ENCODE data around the gene SMIM41. TPM values are rescaled to one million over a fixed set of nuclear protein-coding genes. Genes with fewer than 3 reads are reported as not detected.
A peak's percentile ranks its signal among the peaks of the same experiment; 100 is the strongest.

Gene SMIM41
- total and polyA plus RNA-seq, 10 of the 15 experiments (the other 5 are each of a cell fraction or from before 2014, with no cell fraction given): not detected

GRCh38 chr12:52069327-52070184 is 9.9 kb upstream of the SMIM41 start, which contains the start of gene ATG101 (continued):
- TF ChIP-seq ZBTB11 (CRISPR knock-in tag; IDR thresholded peaks at IDR 0.05) (no peak), SIX5 (IDR thresholded peaks at IDR 0.05; ENCODE audit: low read depth, low read length, severe bottlenecking) (peak; percentile 58), MTA2 (IDR thresholded peaks at IDR 0.05; ENCODE audit: low read depth) (peak; percentile 60; the same call in 1 of the 2 replicates), PML (IDR thresholded peaks at IDR 0.05; ENCODE audit: low read length) (peak; percentile 79), PKNOX1 (IDR thresholded peaks at IDR 0.05) (no peak; the same call in 1 of the 2 replicates), NFYA (IDR thresholded peaks at IDR 0.05; ENCODE audit: borderline replicate concordance, low read depth, low read length) (no peak), EZH2 (IDR thresholded peaks at IDR 0.05; ENCODE audit: borderline replicate concordance, control insufficient read depth, low read depth, low read length) (no peak), BCLAF1 (IDR thresholded peaks at IDR 0.05) (peak; percentile 100), FOXM1 (IDR thresholded peaks at IDR 0.05; ENCODE audit: low read depth, low read length) (peak; percentile 48; the same call in 1 of the 2 replicates), ESRRA (IDR thresholded peaks at IDR 0.05; ENCODE audit: low read length) (peak; percentile 69; the same call in 1 of the 2 replicates), USF1 (IDR thresholded peaks at IDR 0.05; ENCODE audit: borderline replicate concordance, extremely low read length, insufficient read depth, low read depth, low read length) (peak; percentile 13), ZNF384 (IDR thresholded peaks at IDR 0.05; ENCODE audit: borderline replicate concordance, low read depth, low read length) (0 out of 2 replicates have a peak, but pooled peaks have one; percentile 31), HCFC1 (IDR thresholded peaks at IDR 0.05; ENCODE audit: low read length) (peak; percentile 72), BMI1 (IDR thresholded peaks at IDR 0.05; ENCODE audit: borderline replicate concordance) (no peak), CTCF (IDR thresholded peaks at IDR 0.05 in 2 of 3, conservative IDR thresholded peaks at IDR 0.05 in 1 of 3; ENCODE audit: control insufficient read depth in 2 of 3, extremely low read depth in 1 of 3, insufficient read depth in 1 of 3, low read depth in 3 of 3, low read length in 3 of 3) (peak; percentile 91 to 96 (median 95)), SP1 (IDR thresholded peaks at IDR 0.05; ENCODE audit: low read depth, low read length) (peak; percentile 87), CBX3 (IDR thresholded peaks at IDR 0.05; ENCODE audit: borderline replicate concordance, low read depth) (no peak), ZNF24 (IDR thresholded peaks at IDR 0.05) (0 out of 2 replicates have a peak, but pooled peaks have one; percentile 57)
